Colonic mucosa (tissue), 4 donors: Measurements from ENCODE around the gene ALDH4A1. TPM values are rescaled to one million over a fixed set of nuclear protein-coding genes. Genes with fewer than 3 reads are reported as not detected.
A peak's percentile ranks its signal among the peaks of the same experiment; 100 is the strongest.

Experiments
- DNase-seq: peaks from one replicate; pipeline ENCODE4 v3.0.0-alpha.2; 2020
- H3K27ac ChIP-seq: fragments of 200-600 bp; one replicate; pipeline ENCODE4 v1.8.0; 2021
- H3K27me3 ChIP-seq: fragments of 200-600 bp; one replicate; pipeline ENCODE4 v1.8.0; 2021
- H3K36me3 ChIP-seq: fragments of 200-600 bp; one replicate; pipeline ENCODE4 v1.8.0; 2021
- H3K4me1 ChIP-seq: fragments of 200-600 bp; one replicate; pipeline ENCODE4 v1.8.0; 2021; ENCODE audit warnings: mild to moderate bottlenecking
- H3K4me3 ChIP-seq: fragments of 200-600 bp; one replicate; pipeline ENCODE4 v1.8.0; 2021
- H3K9ac ChIP-seq, 2 donors: one replicate each; pipeline ENCODE4 v1.7.0; 2013; ENCODE audit warnings: control low read depth in 2 of 2, low read depth in 2 of 2, low read length in 2 of 2
- H3K9me3 ChIP-seq: fragments of 200-600 bp; one replicate; pipeline ENCODE4 v1.8.0; 2021
- intact Hi-C: fragments of 100-400 bp; cut with DNase I; formaldehyde crosslinking; loops from one replicate; pipeline ENCODE4 v1.14.1; 2022
- total RNA-seq, 2 donors: library from RNA; stranded (reverse); fragmentation: NEBNext Ultra II Directional in 1 of 2; extraction: Animal tissue kit (Norgen Biotek cat#: 25700) in 1 of 2; gene quantifications; one replicate each; pipeline ENCODE4 v1.2.1, GENCODE V29; 2021
- TF ChIP-seq, protein P1 (sequence below): fragments of 200-600 bp; IDR thresholded peaks from one replicate; pipeline ENCODE4 v1.8.0; 2022; ENCODE audit warnings: antibody characterized with exemption, mild to moderate bottlenecking
- donor health status: healthy.
- donor health status: DM: no; HTN: no; CAD: no.
- donor health status: DM: no; HTN: no; CAD: no.

The ALDH4A1 gene
- total RNA-seq, 2 donors from 2014 or later: 7.9 to 13.0 TPM

DNA sequence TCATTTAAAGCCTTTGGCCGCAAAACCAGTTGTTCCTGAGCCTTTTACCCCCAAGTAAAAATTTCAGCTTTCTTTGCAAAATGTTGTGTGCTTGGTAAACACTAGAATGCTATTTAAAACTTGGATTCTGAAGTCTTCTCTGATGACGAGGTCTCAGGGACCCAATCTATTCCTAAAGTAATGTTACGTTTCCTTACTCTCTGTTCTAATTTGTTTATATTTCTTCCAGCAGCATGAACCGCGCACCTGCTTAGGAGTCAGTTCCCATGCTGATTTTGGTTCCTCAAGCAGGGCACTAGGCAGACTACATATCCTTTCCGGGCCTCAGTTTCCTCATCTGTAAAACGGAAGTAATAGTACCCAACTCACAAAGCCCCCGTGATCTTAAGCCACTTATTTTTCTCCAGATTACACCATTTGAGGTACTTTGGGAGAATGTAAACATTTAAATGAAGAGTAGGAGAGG is 969 bp upstream of the ALDH4A1 start:
- intact Hi-C loops: loop anchor here (10.0 kb wide), 1 partner anchor 331 kb away; no protein-coding TSS in a partner anchor
- no peaks in the 10 kb centered on the region for H3K9me3 ChIP-seq
- peaks cover 7% of the 10 kb centered on the region for H3K4me1 ChIP-seq
- no peak for DNase-seq
- peak overlapping the region; percentile 67 to 75 for H3K9ac ChIP-seq
- H3K27ac ChIP-seq: peak overlapping the region; percentile 68
- TF ChIP-seq, protein P1, sequence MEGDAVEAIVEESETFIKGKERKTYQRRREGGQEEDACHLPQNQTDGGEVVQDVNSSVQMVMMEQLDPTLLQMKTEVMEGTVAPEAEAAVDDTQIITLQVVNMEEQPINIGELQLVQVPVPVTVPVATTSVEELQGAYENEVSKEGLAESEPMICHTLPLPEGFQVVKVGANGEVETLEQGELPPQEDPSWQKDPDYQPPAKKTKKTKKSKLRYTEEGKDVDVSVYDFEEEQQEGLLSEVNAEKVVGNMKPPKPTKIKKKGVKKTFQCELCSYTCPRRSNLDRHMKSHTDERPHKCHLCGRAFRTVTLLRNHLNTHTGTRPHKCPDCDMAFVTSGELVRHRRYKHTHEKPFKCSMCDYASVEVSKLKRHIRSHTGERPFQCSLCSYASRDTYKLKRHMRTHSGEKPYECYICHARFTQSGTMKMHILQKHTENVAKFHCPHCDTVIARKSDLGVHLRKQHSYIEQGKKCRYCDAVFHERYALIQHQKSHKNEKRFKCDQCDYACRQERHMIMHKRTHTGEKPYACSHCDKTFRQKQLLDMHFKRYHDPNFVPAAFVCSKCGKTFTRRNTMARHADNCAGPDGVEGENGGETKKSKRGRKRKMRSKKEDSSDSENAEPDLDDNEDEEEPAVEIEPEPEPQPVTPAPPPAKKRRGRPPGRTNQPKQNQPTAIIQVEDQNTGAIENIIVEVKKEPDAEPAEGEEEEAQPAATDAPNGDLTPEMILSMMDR: no peak
- peak overlapping the region; percentile 87 for H3K4me3 ChIP-seq
- no peaks in the 10 kb centered on the region for H3K27me3 ChIP-seq
- H3K36me3 ChIP-seq: no peaks in the 10 kb centered on the region

DNA sequence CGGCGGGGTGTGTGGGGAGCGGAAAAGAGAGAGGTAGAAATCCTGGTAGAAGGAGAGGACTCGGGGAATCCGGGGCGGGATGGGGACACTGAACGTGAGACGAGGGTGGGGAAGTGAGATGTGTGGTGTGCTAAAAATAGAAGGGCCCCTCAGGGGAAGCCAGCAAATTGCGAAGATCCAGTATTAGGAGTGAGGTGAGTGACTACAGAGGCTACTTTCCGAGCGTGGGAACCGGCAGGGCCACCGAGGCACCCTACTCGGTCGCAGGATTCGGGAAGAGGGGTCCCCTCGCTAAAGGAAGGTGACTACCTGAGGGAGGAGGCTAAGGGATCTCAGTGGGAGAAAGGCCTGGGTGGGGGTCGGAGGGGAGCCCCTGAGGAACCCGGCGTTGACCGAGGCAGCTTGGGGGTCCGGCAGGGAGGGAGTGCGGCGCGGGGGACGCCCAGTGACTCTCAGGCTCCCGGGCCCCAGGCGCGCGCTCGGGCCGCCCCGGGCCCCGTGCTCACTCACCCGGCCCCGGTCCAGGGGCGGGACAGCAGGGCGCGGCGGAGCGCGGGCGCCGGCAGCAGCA is 318 bp downstream of the ALDH4A1 start:
- DNase-seq: no peak
- TF ChIP-seq, protein P1: no peak

DNA sequence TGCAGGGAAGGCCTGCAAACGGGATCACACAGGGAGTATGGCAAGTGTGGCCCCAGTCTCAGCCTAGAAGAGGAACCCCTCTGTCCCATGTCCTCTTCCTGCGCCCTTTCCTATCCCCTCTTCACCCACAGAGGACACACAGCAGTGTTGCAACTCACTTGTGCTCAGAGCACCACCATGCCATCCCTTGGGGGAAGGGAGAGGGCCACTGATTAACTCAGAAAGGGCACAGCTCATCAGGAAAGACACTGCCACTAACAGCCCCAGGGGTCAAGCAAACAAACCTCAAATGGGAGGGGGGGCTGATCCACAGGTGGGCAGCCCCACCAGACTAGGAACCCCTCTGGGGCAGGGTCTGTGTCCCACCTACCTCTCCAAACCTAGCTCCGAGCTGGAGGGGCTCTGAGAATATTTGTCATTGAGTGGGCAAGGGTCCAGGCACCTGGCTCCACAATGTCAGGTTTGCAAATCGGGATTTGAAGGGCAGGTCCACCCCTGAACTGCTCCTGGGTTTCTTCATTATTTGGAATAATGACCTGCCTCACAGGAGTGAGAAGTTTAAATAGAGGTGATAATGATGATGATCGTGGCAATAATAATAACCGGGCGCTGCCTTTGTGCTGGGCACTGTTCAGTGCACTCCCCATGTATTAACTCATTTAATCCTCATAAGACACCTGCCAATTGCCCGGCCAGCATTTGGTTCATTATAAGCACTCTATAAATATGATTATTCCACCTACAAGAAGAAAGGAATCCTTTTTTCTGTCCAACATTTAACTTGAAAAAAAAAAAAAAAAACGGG is 1.0 kb downstream of the ALDH4A1 start:
- Histone ChIP-seq H3K4me1 (peaks cover 7% of the 10 kb centered on the region), H3K9me3 (no peaks in the 10 kb centered on the region), H3K27ac (no peak overlapping the region), H3K9ac (no peak overlapping the region), H3K4me3 (peak overlapping the region; percentile 87), H3K36me3 (no peaks in the 10 kb centered on the region), H3K27me3 (no peaks in the 10 kb centered on the region)
- TF ChIP-seq, protein P1: no peak
- DNase-seq: no peak
- intact Hi-C loops: loop anchor here (10.0 kb wide), 1 partner anchor 333 kb away; no protein-coding TSS in a partner anchor

More for the DNA sequence above, 318 bp downstream of the ALDH4A1 start:
- Histone ChIP-seq H3K9ac (peak overlapping the region; percentile 75 to 83), H3K27ac (peak overlapping the region; percentile 68), H3K4me3 (peak overlapping the region; percentile 87), H3K4me1 (peaks cover 7% of the 10 kb centered on the region), H3K27me3 (no peaks in the 10 kb centered on the region), H3K9me3 (no peaks in the 10 kb centered on the region), H3K36me3 (no peaks in the 10 kb centered on the region)
- intact Hi-C loops: loop anchor here (10.0 kb wide), 1 partner anchor 333 kb away; no protein-coding TSS in a partner anchor

- DNase-seq: no peak
- Histone ChIP-seq H3K9me3 (no peaks in the 10 kb centered on the region), H3K36me3 (no peaks in the 10 kb centered on the region), H3K9ac (no peak overlapping the region), H3K27me3 (no peaks in the 10 kb centered on the region), H3K4me1 (peaks cover 7% of the 10 kb centered on the region), H3K4me3 (no peak overlapping the region), H3K27ac (no peak overlapping the region)
- TF ChIP-seq, protein P1: no peak
- intact Hi-C loops: loop anchor here (10.0 kb wide), 1 partner anchor 334 kb away; no protein-coding TSS in a partner anchor
Observed at GRCh38 chr1:18900303-18900841, 2.0 kb downstream of the ALDH4A1 start.

DNA sequence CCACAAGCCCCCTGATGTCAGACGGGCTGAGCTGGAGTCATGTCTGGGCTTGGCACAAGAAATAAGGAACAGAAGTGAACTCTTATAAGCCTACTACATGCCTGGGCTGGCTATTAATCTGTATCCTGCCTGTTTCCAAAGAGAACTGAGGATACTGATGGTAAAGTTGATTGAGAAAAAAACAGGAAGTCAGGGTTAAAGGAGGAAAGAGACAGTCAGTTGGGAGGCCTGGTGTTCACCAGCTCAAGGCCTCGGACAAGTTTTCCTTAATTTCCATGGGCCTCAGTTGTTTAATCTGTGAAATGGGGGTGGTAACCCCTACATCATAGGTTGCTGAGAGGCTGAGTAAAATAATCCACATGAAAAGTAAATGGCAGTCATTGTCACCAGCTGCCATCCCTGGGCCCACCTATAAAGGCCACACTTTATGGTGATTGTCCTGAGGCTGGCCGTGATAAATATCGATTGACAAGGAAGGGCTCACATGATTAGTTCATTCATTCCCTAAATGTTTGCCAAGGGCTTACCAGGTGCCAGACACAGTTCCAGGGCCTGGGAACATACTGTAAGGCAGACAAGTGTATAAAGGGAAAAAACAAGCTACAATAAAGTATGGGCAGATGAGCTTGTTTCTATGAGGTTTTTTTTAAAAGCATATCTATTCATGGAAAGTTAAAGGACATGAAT is 2.8 kb downstream of the ALDH4A1 start:
- intact Hi-C loops: loop anchor here (10.0 kb wide), 1 partner anchor 335 kb away; no protein-coding TSS in a partner anchor
- no peak overlapping the region for H3K9ac ChIP-seq

More for the DNA sequence above, 2.8 kb downstream of the ALDH4A1 start:
- no peak for DNase-seq
- H3K27ac ChIP-seq: no peak overlapping the region
- no peaks in the 10 kb centered on the region for H3K36me3 ChIP-seq
- peaks cover 7% of the 10 kb centered on the region for H3K4me1 ChIP-seq
- H3K9me3 ChIP-seq: no peaks in the 10 kb centered on the region
- TF ChIP-seq, protein P1: no peak
- no peaks in the 10 kb centered on the region for H3K27me3 ChIP-seq
- H3K4me3 ChIP-seq: no peak overlapping the region
